ENCODE measurements around the gene FHOD3. TPM values are rescaled to one million over a fixed set of nuclear protein-coding genes. Genes with fewer than 3 reads are reported as not detected.

The FHOD3 gene
- total RNA-seq, 1 experiment from 2014 or later, result 5.0 TPM

- H3K27ac Mint-ChIP-seq (ENCODE audit: low read depth, unreplicated experiment), result no peak overlapping the region
- no peak for DNase-seq (ENCODE audit: unreplicated experiment)
- no TSS peak for BruUV-seq (replicated peaks)
- intact Hi-C loops (cut with micrococcal nuclease), result loop anchor here (10.0 kb wide), 1 partner anchor 344 kb away; no protein-coding TSS in a partner anchor
- ChIA-PET CTCF (interaction anchor here (1.0 kb wide), 1 partner anchor 10 kb away, joined by 3 read pairs; no protein-coding TSS in a partner anchor), POLR2A (no interaction called here)
- TF ChIP-seq CTCF (IDR thresholded peaks at IDR 0.05; ENCODE audit: unreplicated experiment), result no peak
- no peak overlapping the region for H3K4me3 Mint-ChIP-seq (ENCODE audit: unreplicated experiment)
- no peaks in the 10 kb centered on the region for H3K27me3 Mint-ChIP-seq (ENCODE audit: insufficient read depth, unreplicated experiment)
- H3K4me1 Mint-ChIP-seq (ENCODE audit: insufficient read depth, unreplicated experiment), result peaks cover 9% of the 10 kb centered on the region
- no peaks in the 10 kb centered on the region for H3K36me3 Mint-ChIP-seq (ENCODE audit: insufficient read depth, unreplicated experiment)
- H3K9me3 Mint-ChIP-seq (ENCODE audit: unreplicated experiment), result no peaks in the 10 kb centered on the region
These were observed 112.8 kb downstream of the FHOD3 start for GRCh38 chr18:36410346-36410745.

DNA sequence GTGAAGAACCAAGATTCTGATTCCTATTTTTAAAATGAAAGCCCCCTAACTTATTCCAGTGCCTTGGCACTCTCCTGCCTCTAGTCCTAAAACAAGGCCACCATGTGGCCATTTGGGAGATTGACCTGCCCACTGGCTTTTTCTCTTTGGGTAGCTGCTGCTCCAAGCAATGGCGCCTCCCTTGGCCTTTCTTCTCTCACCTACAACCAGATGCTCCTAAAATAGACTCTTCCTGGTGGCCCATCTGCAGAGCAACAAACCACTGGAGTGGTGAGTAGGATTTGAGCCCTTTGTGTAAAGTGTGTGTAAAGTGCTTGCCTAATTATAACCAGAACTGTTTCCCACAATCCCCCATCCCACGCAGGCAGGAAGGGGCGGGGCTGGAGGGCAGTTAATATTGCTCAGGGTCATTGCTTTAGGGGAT, 114.2 kb downstream of the FHOD3 start:
- intact Hi-C loops (cut with micrococcal nuclease), result loop anchor here (1.0 to 10.0 kb wide), 3 partner anchors 115 to 343 kb away; no protein-coding TSS in a partner anchor
- Mint-ChIP-seq H3K4me1 (ENCODE audit: insufficient read depth, unreplicated experiment) (peaks cover 9% of the 10 kb centered on the region), H3K4me3 (ENCODE audit: unreplicated experiment) (no peak overlapping the region), H3K27ac (ENCODE audit: low read depth, unreplicated experiment) (no peak overlapping the region), H3K9me3 (ENCODE audit: unreplicated experiment) (no peaks in the 10 kb centered on the region), H3K36me3 (ENCODE audit: insufficient read depth, unreplicated experiment) (no peaks in the 10 kb centered on the region), H3K27me3 (ENCODE audit: insufficient read depth, unreplicated experiment) (no peaks in the 10 kb centered on the region)
- no TSS peak for BruUV-seq (replicated peaks)
- POLR2A ChIA-PET, result interaction anchor here (0.6 kb wide), 1 partner anchor 132 kb away, joined by 3 read pairs; no protein-coding TSS in a partner anchor
- DNase-seq (ENCODE audit: unreplicated experiment), result peak; percentile 60
- peak; percentile 35 for TF ChIP-seq CTCF (IDR thresholded peaks at IDR 0.05; ENCODE audit: unreplicated experiment)
- CTCF ChIA-PET, result interaction anchor here (0.7 to 1.5 kb wide), 6 partner anchors 9 to 103 kb away, joined by 3 to 4 read pairs (median 4); no protein-coding TSS in a partner anchor

DNA sequence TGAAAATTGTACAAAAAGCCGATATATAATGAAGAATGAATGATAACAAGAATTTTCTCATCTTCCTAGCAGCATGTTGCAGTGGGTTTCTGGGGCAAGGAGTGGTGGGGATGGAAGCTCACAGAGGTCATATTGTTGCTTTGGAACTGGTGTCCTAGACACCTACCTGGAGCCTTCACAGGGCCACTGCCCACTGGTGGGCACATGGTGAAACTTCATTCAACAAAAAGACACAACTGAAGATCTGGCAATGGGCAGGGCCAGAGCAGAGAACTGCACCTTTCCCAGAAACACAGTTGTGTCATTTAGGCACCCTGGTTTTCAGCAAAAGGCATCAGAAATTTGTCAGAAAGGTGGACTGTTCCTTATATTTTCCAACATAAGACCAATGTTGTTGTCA, 115.3 kb downstream of the FHOD3 start:
- no TSS peak for BruUV-seq (replicated peaks)
- peak; percentile 60 for DNase-seq (ENCODE audit: unreplicated experiment)

GRCh38 chr18:36415171-36415570, 117.7 kb downstream of the FHOD3 start:
- intact Hi-C loops (cut with micrococcal nuclease), result loop anchor here (10.0 kb wide), 1 partner anchor 340 kb away; no protein-coding TSS in a partner anchor
- Mint-ChIP-seq H3K36me3 (ENCODE audit: insufficient read depth, unreplicated experiment) (no peaks in the 10 kb centered on the region), H3K4me1 (ENCODE audit: insufficient read depth, unreplicated experiment) (peaks cover 3% of the 10 kb centered on the region), H3K27ac (ENCODE audit: low read depth, unreplicated experiment) (no peak overlapping the region), H3K27me3 (ENCODE audit: insufficient read depth, unreplicated experiment) (no peaks in the 10 kb centered on the region), H3K9me3 (ENCODE audit: unreplicated experiment) (no peaks in the 10 kb centered on the region), H3K4me3 (ENCODE audit: unreplicated experiment) (no peak overlapping the region)
- CTCF ChIA-PET, result no interaction called here
- no TSS peak for BruUV-seq (replicated peaks)
- TF ChIP-seq CTCF (IDR thresholded peaks at IDR 0.05; ENCODE audit: unreplicated experiment), result no peak
- POLR2A ChIA-PET, result no interaction called here
- no peak for DNase-seq (ENCODE audit: unreplicated experiment)

More for the DNA sequence above, 115.3 kb downstream of the FHOD3 start:
- H3K27ac Mint-ChIP-seq (ENCODE audit: low read depth, unreplicated experiment), result no peak overlapping the region
- peaks cover 9% of the 10 kb centered on the region for H3K4me1 Mint-ChIP-seq (ENCODE audit: insufficient read depth, unreplicated experiment)
- CTCF ChIA-PET, result interaction anchor here (0.6 to 1.5 kb wide), 11 partner anchors 9 to 226 kb away, joined by 3 to 5 read pairs (median 4); no protein-coding TSS in a partner anchor
- no peak overlapping the region for H3K4me3 Mint-ChIP-seq (ENCODE audit: unreplicated experiment)
- TF ChIP-seq CTCF (IDR thresholded peaks at IDR 0.05; ENCODE audit: unreplicated experiment), result peak; percentile 55
- no peaks in the 10 kb centered on the region for H3K27me3 Mint-ChIP-seq (ENCODE audit: insufficient read depth, unreplicated experiment)
- H3K36me3 Mint-ChIP-seq (ENCODE audit: insufficient read depth, unreplicated experiment), result no peaks in the 10 kb centered on the region
- POLR2A ChIA-PET, result no interaction called here
- intact Hi-C loops (cut with micrococcal nuclease), result loop anchor here (1.0 to 10.0 kb wide), 3 partner anchors 116 to 342 kb away; no protein-coding TSS in a partner anchor
- H3K9me3 Mint-ChIP-seq (ENCODE audit: unreplicated experiment), result no peaks in the 10 kb centered on the region
